ENCODE measurements around the gene GINS2.

GINS2 gene

DNA sequence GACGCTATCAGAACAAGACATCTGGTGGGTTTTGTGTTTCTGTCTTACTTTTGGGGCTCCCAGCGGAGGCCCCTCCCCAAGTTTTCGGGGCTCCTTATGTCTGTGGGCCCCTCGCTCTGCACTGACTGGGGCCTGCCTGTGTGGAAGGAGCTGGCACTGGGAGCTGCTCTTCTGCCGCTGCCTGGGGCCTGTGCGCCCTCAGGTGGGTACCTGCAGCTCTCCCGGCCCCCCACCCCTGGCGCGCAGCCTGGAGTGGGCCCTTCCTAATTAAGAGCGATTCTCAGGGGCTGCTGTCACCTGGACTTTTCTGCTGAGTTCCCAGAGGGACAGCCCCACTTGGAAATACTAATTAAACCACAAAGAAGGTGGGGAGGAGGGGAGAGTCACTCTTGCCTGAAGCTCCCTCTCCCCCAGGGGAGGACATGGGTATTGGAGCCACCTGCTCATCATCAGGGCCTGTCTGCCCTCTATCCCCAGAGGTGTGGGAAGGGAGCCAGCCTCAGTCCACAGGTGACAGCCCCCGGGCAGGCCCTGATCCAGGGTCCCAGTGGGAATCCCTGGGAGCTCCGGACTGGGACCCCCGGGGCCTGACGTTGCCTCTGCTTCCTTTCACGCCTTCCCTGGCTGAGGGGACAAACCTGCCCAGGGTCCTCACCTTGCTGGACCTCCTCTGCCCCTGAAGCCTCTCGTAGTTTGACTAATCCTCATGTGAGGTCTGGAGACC is 39.2 kb downstream of the GINS2 start:
- TF ChIP-seq, protein P1, sequence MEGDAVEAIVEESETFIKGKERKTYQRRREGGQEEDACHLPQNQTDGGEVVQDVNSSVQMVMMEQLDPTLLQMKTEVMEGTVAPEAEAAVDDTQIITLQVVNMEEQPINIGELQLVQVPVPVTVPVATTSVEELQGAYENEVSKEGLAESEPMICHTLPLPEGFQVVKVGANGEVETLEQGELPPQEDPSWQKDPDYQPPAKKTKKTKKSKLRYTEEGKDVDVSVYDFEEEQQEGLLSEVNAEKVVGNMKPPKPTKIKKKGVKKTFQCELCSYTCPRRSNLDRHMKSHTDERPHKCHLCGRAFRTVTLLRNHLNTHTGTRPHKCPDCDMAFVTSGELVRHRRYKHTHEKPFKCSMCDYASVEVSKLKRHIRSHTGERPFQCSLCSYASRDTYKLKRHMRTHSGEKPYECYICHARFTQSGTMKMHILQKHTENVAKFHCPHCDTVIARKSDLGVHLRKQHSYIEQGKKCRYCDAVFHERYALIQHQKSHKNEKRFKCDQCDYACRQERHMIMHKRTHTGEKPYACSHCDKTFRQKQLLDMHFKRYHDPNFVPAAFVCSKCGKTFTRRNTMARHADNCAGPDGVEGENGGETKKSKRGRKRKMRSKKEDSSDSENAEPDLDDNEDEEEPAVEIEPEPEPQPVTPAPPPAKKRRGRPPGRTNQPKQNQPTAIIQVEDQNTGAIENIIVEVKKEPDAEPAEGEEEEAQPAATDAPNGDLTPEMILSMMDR (IDR thresholded peaks at IDR 0.05; ENCODE audit: low read depth, low read length) = no peak
- H3K4me3 ChIP-seq (ENCODE audit: low read depth, low read length) = no peak overlapping the region
- DNase-seq (ENCODE audit: low read depth, low spot score) = no peak
- in situ Hi-C loops (cut with HindIII; ENCODE audit: low sequenced_read_pairs) = no loop called here

GRCh38 chr16:85648805-85649204 is 39.9 kb downstream of the GINS2 start:
- TF ChIP-seq, protein P1 (IDR thresholded peaks at IDR 0.05; ENCODE audit: low read depth, low read length) = no peak
- H3K4me3 ChIP-seq (ENCODE audit: low read depth, low read length) = no peak overlapping the region
- no peak for DNase-seq (ENCODE audit: low read depth, low spot score)
- in situ Hi-C loops (cut with HindIII; ENCODE audit: low sequenced_read_pairs) = no loop called here

DNA sequence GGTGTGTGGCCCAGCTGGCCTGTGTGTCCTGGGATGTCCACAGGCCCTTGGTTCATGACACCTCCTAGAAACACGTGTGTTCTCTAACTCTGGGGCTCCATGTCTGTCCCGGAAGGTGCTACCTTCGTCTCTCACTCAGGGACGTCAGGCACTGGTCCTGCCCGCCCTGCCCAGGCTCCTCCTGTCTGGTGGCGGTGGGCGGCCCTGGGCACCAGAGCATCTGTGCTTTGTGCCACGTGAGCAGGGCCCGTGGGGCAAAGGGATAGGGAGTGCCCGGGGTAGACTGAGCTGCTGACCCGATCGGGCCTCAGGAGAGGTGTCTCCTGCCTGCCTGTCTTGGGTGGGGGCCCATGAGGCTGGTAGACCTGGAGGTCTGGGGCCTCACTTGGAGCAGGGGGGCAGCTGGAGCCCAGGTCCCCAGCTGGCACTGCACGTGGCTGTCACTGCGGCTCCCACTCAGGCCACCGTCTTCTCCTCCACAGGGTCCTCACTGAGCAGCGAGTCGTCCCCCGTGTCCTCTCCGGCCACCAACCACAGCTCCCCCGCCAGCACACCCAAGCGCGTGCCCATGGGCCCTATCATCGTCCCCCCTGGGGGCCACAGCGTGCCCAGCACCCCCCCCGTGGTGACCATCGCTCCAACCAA is 40.6 kb downstream of the GINS2 start:
- TF ChIP-seq, protein P1 (IDR thresholded peaks at IDR 0.05; ENCODE audit: low read depth, low read length) = no peak
- H3K4me3 ChIP-seq (ENCODE audit: low read depth, low read length) = no peak overlapping the region
- in situ Hi-C loops (cut with HindIII; ENCODE audit: low sequenced_read_pairs) = no loop called here

DNA sequence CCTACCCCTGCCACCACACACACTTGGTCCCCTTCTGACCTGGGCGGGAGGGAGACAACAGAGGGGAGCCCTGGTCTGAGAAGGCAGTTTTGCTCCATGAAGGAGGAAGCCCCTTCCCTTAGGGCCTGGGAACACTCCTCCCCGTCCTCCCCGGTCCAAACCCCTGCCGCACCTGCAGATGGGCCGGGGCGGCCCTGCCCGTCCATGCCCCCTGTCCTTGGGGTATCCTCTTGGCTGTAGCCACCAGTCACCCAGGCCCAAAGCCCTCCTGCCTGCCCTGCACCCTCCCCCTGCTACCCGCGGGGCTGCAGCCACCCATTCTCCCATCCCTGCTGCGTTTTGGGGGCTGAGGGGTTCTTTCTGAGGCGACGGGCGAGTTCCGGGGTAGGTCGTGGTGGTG is 41.8 kb downstream of the GINS2 start:
- no peak overlapping the region for H3K4me3 ChIP-seq (ENCODE audit: low read depth, low read length)
- TF ChIP-seq, protein P1 (IDR thresholded peaks at IDR 0.05; ENCODE audit: low read depth, low read length) = no peak
- no peak for DNase-seq (ENCODE audit: low read depth, low spot score)
- in situ Hi-C loops (cut with HindIII; ENCODE audit: low sequenced_read_pairs) = no loop called here

More for the DNA sequence above, 40.6 kb downstream of the GINS2 start:
- DNase-seq (ENCODE audit: low read depth, low spot score) = no peak

DNA sequence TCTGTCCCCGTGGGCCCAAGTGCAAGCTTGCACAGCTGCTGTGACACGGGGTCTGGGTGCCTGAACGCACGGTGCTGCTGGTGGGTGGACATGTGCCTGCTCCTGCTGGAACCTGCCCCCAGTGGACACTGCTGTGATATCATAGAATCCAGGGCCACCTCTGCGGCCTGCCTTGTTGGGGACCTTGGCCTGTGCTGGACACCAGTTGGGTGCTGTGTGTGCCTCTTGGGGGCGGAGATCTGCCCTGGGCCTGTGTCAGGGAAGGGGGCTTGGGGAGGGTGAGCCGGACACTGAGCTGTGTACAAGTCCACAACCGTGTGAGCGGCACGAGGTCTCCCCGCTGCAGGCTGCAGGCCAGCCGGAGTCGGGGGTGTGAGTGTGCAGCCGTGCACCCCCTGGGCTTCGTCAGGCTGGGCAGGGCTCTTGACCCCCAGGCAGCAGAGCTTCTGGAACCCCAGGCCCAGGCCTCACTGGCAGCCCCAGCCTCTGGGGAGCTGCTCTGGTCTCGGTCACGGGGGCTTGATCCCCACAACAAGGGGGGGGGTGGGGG is 42.3 kb downstream of the GINS2 start:
- in situ Hi-C loops (cut with HindIII; ENCODE audit: low sequenced_read_pairs) = no loop called here
- H3K4me3 ChIP-seq (ENCODE audit: low read depth, low read length) = no peak overlapping the region
- TF ChIP-seq, protein P1 (IDR thresholded peaks at IDR 0.05; ENCODE audit: low read depth, low read length) = no peak
- DNase-seq (ENCODE audit: low read depth, low spot score) = no peak

DNA sequence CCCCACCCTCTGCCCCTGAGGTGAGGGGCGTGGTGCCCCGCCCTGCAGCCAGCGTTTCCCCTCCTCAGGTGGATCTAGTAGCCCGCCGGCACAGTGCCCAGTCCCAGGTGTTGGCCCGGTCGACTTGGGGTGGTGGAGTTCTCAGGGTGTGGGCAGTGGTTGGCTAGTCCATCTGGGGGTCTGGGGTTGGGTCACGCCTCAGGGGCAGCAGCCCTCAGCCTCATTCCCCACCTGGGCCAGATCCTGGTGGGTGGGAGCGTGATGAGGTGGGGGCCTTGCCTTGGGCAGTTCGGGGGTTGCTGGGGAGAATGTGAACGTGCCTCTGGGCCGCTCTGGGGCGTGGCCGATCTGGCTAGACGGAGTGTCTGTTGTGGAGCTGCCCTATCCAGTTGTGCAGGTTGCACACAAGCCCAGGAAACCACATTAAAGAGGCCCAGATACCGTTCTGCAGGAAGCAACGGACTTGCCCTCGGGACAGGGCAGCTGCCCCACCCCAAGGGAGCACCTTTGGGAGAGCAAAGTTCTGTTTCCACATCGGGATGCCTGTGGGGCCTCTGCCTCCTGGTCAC is 43.6 kb downstream of the GINS2 start:
- TF ChIP-seq, protein P1 (IDR thresholded peaks at IDR 0.05; ENCODE audit: low read depth, low read length) = no peak
- in situ Hi-C loops (cut with HindIII; ENCODE audit: low sequenced_read_pairs) = no loop called here
- no peak for DNase-seq (ENCODE audit: low read depth, low spot score)
- H3K4me3 ChIP-seq (ENCODE audit: low read depth, low read length) = no peak overlapping the region

Measured in astrocyte of the spinal cord (primary cell).